H1 (cell line): ENCODE results near the gene MTERF1. TPM values are rescaled to one million over a fixed set of nuclear protein-coding genes. Genes with fewer than 3 reads are reported as not detected.
"Not testable (repeated sequence)": the region's sequence is repeated elsewhere in the genome, so short reads cannot be mapped to it uniquely, and the experiment has no call there.

Experiments used
- CTCF ChIA-PET: fragments of 300-600 bp; sonication (Branson Sonifier 250); formaldehyde crosslinking; loops from one replicate; lab custom pipeline; 2021; ENCODE audit not compliant: partially characterized antibody; lab: Charles Lee
- POLR2A ChIA-PET: fragments of 300-600 bp; sonication (Branson Sonifier 250); formaldehyde crosslinking; loops from one replicate; lab custom pipeline; 2021; ENCODE audit warnings: inconsistent platforms; ENCODE audit not compliant: partially characterized antibody; lab: Charles Lee
- DNase-seq, 2 experiments: peaks; one replicate each; pipeline versions ENCODE4 v3.0.0 to v3.0.0-alpha.2; 2010 to 2022; ENCODE audit warnings: low spot score in 2 of 2, low read depth in 1 of 2, mixed read lengths in 1 of 2
- FAIRE-seq: peaks from 2 replicates; lab custom pipeline; 2011; peaks lifted over from hg19 to GRCh38; lab: Jason Lieb, UNC
- H2AFZ ChIP-seq: 2 replicates; pipeline ENCODE4 v1.8.1; 2012; ENCODE audit warnings: low read length, inconsistent platforms
- H2AK5ac ChIP-seq: 2 replicates; pipeline ENCODE4 v1.6.1; 2013; ENCODE audit warnings: low read depth, low read length
- H2BK120ac ChIP-seq: replicated peaks from 2 replicates; pipeline ENCODE3; 2013; ENCODE audit warnings: low read depth, low read length, inconsistent platforms
- H2BK12ac ChIP-seq: 2 replicates; pipeline ENCODE4 v1.6.1; 2013; ENCODE audit warnings: low read depth, low read length
- H2BK15ac ChIP-seq: 2 replicates; pipeline ENCODE4 v1.6.1; 2013; ENCODE audit warnings: low read length
- H2BK20ac ChIP-seq: 2 replicates; pipeline ENCODE4 v1.6.1; 2013; ENCODE audit warnings: low read length
- H2BK5ac ChIP-seq: 2 replicates; pipeline ENCODE4 v1.6.1; 2013; ENCODE audit warnings: low read depth, low read length
- H3K14ac ChIP-seq: 2 replicates; pipeline ENCODE4 v1.6.1; 2013; ENCODE audit warnings: inconsistent platforms; ENCODE audit not compliant: insufficient read length
- H3K18ac ChIP-seq: 2 replicates; pipeline ENCODE4 v1.6.1; 2013; ENCODE audit warnings: low read length; ENCODE audit errors: extremely low read depth
- H3K23ac ChIP-seq: 2 replicates; pipeline ENCODE4 v1.6.1; 2013; ENCODE audit warnings: inconsistent platforms; ENCODE audit not compliant: insufficient read length
- H3K23me2 ChIP-seq: 2 replicates; pipeline ENCODE4 v1.6.1; 2013; ENCODE audit warnings: low read depth, low read length
- H3K27ac ChIP-seq: 2 replicates; pipeline ENCODE4 v1.6.1; 2011; ENCODE audit warnings: low read depth, low read length, inconsistent platforms
- H3K27me3 ChIP-seq, 4 experiments: replicated peaks in 1 of 4; 1 replicate in 1 of 4; 2 replicates in 3 of 4; pipeline versions ENCODE4 v1.6.1 to v1.8.1; 2011 to 2013; ENCODE audit warnings: low read length in 3 of 4, mild to moderate bottlenecking in 3 of 4, inconsistent platforms in 2 of 4, mixed read lengths in 2 of 4, moderate library complexity in 1 of 4; ENCODE audit not compliant: control insufficient read depth in 3 of 4, insufficient read depth in 3 of 4; ENCODE audit errors: extremely low read depth in 1 of 4
- H3K36me3 ChIP-seq, 4 experiments: 2 replicates each; pipeline versions ENCODE4 v1.6.1 to v1.8.1; 2011 to 2013; ENCODE audit warnings: mild to moderate bottlenecking in 4 of 4, low read length in 3 of 4, moderate library complexity in 2 of 4, control low read depth in 1 of 4, inconsistent platforms in 1 of 4; ENCODE audit not compliant: insufficient read depth in 4 of 4, control insufficient read depth in 2 of 4
- H3K4ac ChIP-seq: replicated peaks from 2 replicates; pipeline ENCODE3; 2013; ENCODE audit warnings: low read length, low read depth, mixed read lengths, inconsistent platforms; ENCODE audit not compliant: insufficient read length
- H3K4me1 ChIP-seq, 4 experiments: replicated peaks in 1 of 4; 1 replicate in 1 of 4; 2 replicates in 3 of 4; pipeline versions ENCODE4 v1.6.1 to v1.8.1; 2011 to 2013; ENCODE audit warnings: low read length in 3 of 4, inconsistent platforms in 2 of 4, mixed read lengths in 1 of 4; ENCODE audit not compliant: insufficient read depth in 4 of 4, control insufficient read depth in 3 of 4
- H3K4me2 ChIP-seq, 2 experiments: 2 replicates each; pipeline versions ENCODE4 v1.6.1 to v1.8.1; 2011 to 2013; ENCODE audit warnings: low read depth in 2 of 2, low read length in 2 of 2, control low read depth in 1 of 2, inconsistent platforms in 1 of 2, mild to moderate bottlenecking in 1 of 2; ENCODE audit not compliant: insufficient read depth in 1 of 2
- H3K4me3 ChIP-seq, 4 experiments: fragments of 200-600, 300-600 bp in 1 of 4; sonication (generic), shearing (Covaris generic), sonication (Bioruptor Twin) in 1 of 4; 2 replicates each; pipeline versions ENCODE4 v1.5.1 to v1.8.1; 2011 to 2016; ENCODE audit warnings: low read length in 4 of 4, low read depth in 3 of 4, control low read depth in 2 of 4, inconsistent platforms in 2 of 4, mild to moderate bottlenecking in 2 of 4, mixed read lengths in 1 of 4, moderate library complexity in 1 of 4; ENCODE audit not compliant: insufficient read depth in 2 of 4; ENCODE audit errors: extremely low read depth in 1 of 4
- H3K56ac ChIP-seq: replicated peaks from 2 replicates; pipeline ENCODE3; 2013; ENCODE audit warnings: low read depth, mild to moderate bottlenecking, mixed read lengths, low read length, inconsistent platforms; ENCODE audit not compliant: insufficient read length
- H3K79me1 ChIP-seq: 2 replicates; pipeline ENCODE4 v1.6.1; 2013; ENCODE audit warnings: low read depth, low read length, control low read depth
- H3K79me2 ChIP-seq, 2 experiments: 2 replicates each; pipeline versions ENCODE4 v1.6.1 to v1.8.1; 2012 to 2013; ENCODE audit warnings: low read length in 2 of 2, mild to moderate bottlenecking in 2 of 2, inconsistent platforms in 1 of 2; ENCODE audit not compliant: insufficient read depth in 2 of 2, control insufficient read depth in 1 of 2
- H3K9ac ChIP-seq, 4 experiments: replicated peaks in 1 of 4; 1 replicate in 1 of 4; 2 replicates in 3 of 4; pipeline versions ENCODE4 v1.6.1 to v1.8.1; 2011 to 2013; ENCODE audit warnings: low read depth in 3 of 4, low read length in 3 of 4, control low read depth in 2 of 4, mild to moderate bottlenecking in 2 of 4, moderate library complexity in 2 of 4, inconsistent platforms in 1 of 4; ENCODE audit errors: extremely low read depth in 1 of 4
- H3K9me3 ChIP-seq, 2 experiments: 2 replicates each; pipeline versions ENCODE4 v1.6.1 to v1.8.1; 2012 to 2013; ENCODE audit warnings: mild to moderate bottlenecking in 2 of 2, moderate library complexity in 2 of 2, control low read depth in 1 of 2, inconsistent platforms in 1 of 2, low read depth in 1 of 2, low read length in 1 of 2, mixed read lengths in 1 of 2; ENCODE audit not compliant: insufficient read depth in 2 of 2
- H4K20me1 ChIP-seq, 2 experiments: replicated peaks in 1 of 2; 2 replicates each; pipeline versions ENCODE3 to v1.8.1; 2011 to 2013; ENCODE audit warnings: inconsistent platforms in 2 of 2, low read length in 2 of 2, mild to moderate bottlenecking in 1 of 2; ENCODE audit not compliant: insufficient read depth in 2 of 2, control insufficient read depth in 1 of 2
- H4K5ac ChIP-seq: 2 replicates; pipeline ENCODE4 v1.6.1; 2013; ENCODE audit warnings: low read length, low read depth, mixed read lengths, inconsistent platforms; ENCODE audit not compliant: insufficient read length
- H4K8ac ChIP-seq: 2 replicates; pipeline ENCODE4 v1.8.0; 2013; ENCODE audit warnings: mild to moderate bottlenecking, moderate library complexity, low read length, inconsistent platforms; ENCODE audit not compliant: insufficient read depth; ENCODE audit errors: extremely low read depth
- H4K91ac ChIP-seq: replicated peaks from 2 replicates; pipeline ENCODE3; 2013; ENCODE audit warnings: low read length, mixed read lengths, inconsistent platforms; ENCODE audit not compliant: insufficient read length
- WGBS, 2 experiments: shearing (Covaris generic) in 1 of 2; methylation state at CpG; one replicate each; pipeline versions ENCODE4 v1.1.6 to v1.1.7; 2013 to 2015; ENCODE audit warnings: low lambda C conversion rate in 2 of 2, mixed read lengths in 2 of 2, inconsistent platforms in 1 of 2, low coverage in 1 of 2, missing lambda C conversion rate in 1 of 2; ENCODE audit not compliant: insufficient replicate concordance in 2 of 2, insufficient coverage in 1 of 2, insufficient read length in 1 of 2; ENCODE audit errors: extremely low coverage in 1 of 2, missing lambda C conversion rate in 1 of 2; 5-methylcytosine and 5-hydroxymethylcytosine counted together
- polyA plus RNA-seq, 7 experiments: library from polyadenylated mRNA; depleted of rRNA in 3 of 7; stranded (reverse) in 5 of 7; unstranded in 2 of 7; fragments of >200 nt in 5 of 7; fragments of 200-250 nt in 2 of 7; gene quantifications; 1 replicate in 5 of 7; 2 replicates in 1 of 7; 4 replicates in 1 of 7; pipeline versions ENCODE4 v1.2.1 to v1.2.3, GENCODE V29; 2011 to 2013; ENCODE audit warnings: missing spikeins in 2 of 7, mixed read lengths in 2 of 7
- total RNA-seq: library from RNA; stranded (reverse); fragmentation: NEBNext Ultra II Directional; extraction: Animal tissue kit (Norgen Biotek cat#: 25700); gene quantifications from 2 replicates; pipeline ENCODE4 v1.2.1, GENCODE V29; 2021

The MTERF1 gene
- total and polyA plus RNA-seq, 2 of the 8 experiments (the other 6 are each of a cell fraction or from before 2014, with no cell fraction given): 4.5 to 12.6 TPM

- H3K56ac ChIP-seq, H2AK5ac ChIP-seq, H3K4me2 ChIP-seq, H3K4me1 ChIP-seq, H4K91ac ChIP-seq, H3K4ac ChIP-seq, H3K9ac ChIP-seq, H3K23me2 ChIP-seq, H2BK15ac ChIP-seq, H3K27ac ChIP-seq, H2BK120ac ChIP-seq, H3K18ac ChIP-seq, H2AFZ ChIP-seq, H2BK12ac ChIP-seq, CTCF ChIA-PET, H2BK5ac ChIP-seq, H4K20me1 ChIP-seq, H3K27me3 ChIP-seq, FAIRE-seq, H4K8ac ChIP-seq, H3K79me2 ChIP-seq, H2BK20ac ChIP-seq, H3K9me3 ChIP-seq, POLR2A ChIA-PET, DNase-seq, H4K5ac ChIP-seq, H3K4me3 ChIP-seq, H3K23ac ChIP-seq, H3K14ac ChIP-seq, H3K79me1 ChIP-seq, H3K36me3 ChIP-seq: not testable (repeated sequence)
- 86% methylated on average over 5 of the region's 5 CpGs; no CpG with 5 or more reads in 1 of the 2 experiments for WGBS, 2 experiments
These were observed 13.2 kb upstream of the MTERF1 start for GRCh38 chr7:91893699-91894098.
